HG03108 (cell line): ENCODE results near the gene NME7.
"Not testable (repeated sequence)": the region's sequence is repeated elsewhere in the genome, so short reads cannot be mapped to it uniquely, and the experiment has no call there.

Experiments
- ATAC-seq: cut with Tn5 transposase; IDR thresholded peaks from one replicate; pipeline ENCODE4 v1.9.1; 2021; ENCODE audit warnings: moderate library complexity; ENCODE audit not compliant: unreplicated experiment

Gene NME7

GRCh38 chr1:169308313-169309039, 59.1 kb downstream of the NME7 start:
- ATAC-seq: no peak

- ATAC-seq: no peak
Measured at GRCh38 chr1:169307176-169307575, 60.4 kb downstream of the NME7 start.

GRCh38 chr1:169305948-169306347, 61.6 kb downstream of the NME7 start:
- no peak for ATAC-seq

DNA sequence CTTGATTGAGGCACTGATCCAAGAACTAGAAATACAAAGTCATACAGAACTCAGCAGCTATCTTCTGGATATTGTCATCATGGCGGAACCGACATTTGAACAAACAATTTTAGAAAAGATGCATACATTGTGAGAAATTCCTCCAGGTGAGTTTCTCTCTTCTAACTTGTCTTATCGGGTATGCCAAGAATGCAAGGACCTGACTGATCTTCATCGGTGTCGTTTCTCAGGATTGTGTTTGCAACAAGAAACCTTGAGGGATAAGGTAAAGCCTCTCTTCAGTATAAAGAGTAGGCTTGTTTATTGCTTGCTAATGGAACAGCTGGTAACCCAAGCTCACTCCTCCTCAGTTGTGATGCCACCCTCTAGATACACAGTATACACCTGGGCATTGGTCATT, 62.2 kb downstream of the NME7 start:
- no peak for ATAC-seq

- ATAC-seq: no peak
Measured at GRCh38 chr1:169300854-169301253, 66.7 kb downstream of the NME7 start.

GRCh38 chr1:169298441-169298840, 69.2 kb downstream of the NME7 start:
- ATAC-seq: no peak

DNA sequence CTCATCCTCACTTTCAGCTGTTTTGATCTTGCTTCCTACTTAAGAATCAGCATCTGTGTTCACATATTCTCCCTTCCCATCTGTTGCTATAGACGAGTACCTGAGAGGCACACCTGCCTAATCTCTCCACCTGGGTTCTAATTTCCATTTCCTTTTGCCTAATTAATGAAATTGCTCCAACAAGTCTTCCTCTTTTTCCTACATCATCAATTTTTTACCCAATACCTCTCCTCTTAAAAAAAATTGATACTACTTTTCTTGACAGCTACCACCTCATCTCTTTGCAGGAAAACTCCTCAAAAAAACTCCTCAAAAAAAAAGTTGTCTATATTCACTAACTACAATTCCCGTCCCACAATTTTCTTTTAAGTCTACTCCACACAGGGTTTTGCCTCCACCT, 71.8 kb downstream of the NME7 start:
- ATAC-seq: no peak

DNA sequence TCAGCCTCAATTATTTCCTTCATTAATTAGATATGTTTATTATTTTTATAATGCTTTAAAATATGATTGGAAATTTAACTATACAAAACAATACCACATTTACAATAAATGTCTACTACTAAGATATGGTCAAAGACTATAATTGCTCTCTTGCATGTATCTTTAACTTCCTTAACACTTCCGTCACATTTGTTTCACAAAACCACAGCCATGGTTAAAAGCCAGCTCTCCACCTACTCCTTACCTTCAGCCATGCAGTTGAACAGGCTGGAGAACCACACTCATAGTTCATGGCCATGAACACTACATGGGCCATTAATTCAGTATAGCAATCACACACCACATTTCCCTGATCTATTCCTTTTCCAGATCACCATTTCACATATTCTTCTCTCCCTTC, 72.2 kb downstream of the NME7 start:
- no peak for ATAC-seq

DNA sequence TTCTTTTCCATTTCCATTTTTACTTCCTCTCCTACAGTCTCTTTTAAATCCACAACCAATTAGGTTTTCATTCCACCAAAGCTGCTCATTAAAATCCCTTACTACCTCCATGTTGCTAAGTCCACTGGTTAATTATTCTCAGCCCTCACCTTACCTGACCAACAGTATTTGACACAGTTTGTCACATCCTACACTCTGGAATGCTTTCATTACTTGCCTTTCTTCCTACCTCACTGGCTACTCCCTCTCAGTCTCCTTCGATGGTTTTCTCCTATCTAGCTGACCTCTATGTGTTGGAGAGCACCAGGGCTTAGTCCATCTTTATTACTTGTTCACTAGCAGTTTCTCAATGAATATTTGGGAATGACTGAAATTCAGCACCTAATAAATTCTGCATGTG, 78.6 kb downstream of the NME7 start:
- no peak for ATAC-seq

DNA sequence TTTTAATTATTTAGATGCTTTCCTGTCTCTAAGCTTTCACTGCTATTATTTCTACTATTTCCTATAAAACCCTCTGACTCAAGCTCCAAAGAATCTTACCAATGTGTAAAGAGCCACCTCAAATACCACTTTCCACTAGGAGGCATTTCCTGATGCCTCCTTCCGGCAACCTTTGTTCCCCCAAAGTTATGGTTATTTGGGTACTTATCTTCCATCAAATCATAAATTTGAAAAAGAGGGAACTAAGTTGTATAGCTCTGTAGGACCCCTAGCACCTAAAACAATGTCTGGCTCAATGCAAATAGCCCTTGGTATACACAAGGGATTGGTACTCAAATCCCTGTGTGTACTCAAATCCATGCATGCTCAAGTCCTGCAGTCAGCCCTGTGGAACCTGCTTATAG, 79.6 kb downstream of the NME7 start:
- no peak for ATAC-seq

DNA sequence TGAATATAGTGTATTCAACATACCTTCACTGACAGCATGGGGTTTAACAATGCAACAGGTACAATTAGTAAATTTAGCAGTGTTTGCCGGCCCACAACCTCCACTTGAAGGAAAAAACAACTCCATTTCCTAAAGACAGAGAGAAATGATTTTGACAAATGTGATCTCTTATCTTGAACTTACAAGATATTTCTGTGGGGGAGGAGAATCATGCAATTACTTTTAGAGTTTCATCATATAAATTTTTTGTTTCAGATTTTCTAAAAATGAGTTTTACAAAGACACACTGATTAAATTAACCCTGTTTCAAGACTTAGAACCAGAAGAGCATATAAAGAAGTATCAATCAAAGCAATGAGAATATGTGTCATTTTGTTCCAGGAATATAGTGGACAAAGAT, 80.3 kb downstream of the NME7 start:
- ATAC-seq: no peak

GRCh38 chr1:169281562-169281961, 86.0 kb downstream of the NME7 start:
- ATAC-seq: not testable (repeated sequence)

GRCh38 chr1:169271098-169271497, 96.5 kb downstream of the NME7 start:
- ATAC-seq: peak; percentile 69

DNA sequence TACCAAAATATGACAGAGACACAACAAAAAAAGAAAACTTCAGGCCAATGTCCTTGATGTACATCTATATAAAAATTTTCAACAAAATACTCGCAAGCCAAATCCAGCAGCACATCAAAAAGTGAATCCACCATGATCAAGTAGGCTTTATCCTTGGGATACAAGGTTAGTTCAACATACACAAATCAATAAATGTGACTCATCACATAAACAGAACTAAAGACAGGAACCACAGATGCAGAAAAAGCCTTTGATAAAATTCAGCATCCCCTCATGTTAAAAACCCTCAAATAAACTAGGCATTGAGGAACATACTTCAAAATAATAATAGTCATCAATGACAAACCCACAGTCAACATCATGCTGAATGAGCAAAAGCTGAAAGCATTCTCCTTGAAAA, 101.5 kb downstream of the NME7 start:
- no peak for ATAC-seq

- ATAC-seq: no peak
Measured at GRCh38 chr1:169263059-169263458, 104.5 kb downstream of the NME7 start.

DNA sequence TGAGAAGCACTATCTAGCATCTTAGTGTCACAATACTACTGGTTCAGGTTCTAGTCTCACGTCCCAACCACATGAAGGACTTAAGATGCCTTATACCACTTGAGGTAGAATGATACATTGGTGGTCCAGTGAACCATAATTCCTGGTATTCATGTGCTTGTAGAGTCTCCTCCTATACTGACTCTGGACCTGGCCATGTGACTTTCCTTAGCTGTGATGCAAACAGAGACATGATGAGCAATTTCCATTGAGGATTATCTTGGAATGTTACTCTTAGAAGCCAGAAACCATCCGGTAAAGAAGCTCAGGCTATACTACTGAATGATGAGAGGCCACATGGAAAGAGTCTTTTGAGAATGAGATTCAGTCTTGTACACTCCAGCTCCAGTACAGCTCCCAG, 105.7 kb downstream of the NME7 start:
- ATAC-seq: no peak

- no peak for ATAC-seq
Measured at GRCh38 chr1:169260478-169261151, 107.0 kb downstream of the NME7 start.

DNA sequence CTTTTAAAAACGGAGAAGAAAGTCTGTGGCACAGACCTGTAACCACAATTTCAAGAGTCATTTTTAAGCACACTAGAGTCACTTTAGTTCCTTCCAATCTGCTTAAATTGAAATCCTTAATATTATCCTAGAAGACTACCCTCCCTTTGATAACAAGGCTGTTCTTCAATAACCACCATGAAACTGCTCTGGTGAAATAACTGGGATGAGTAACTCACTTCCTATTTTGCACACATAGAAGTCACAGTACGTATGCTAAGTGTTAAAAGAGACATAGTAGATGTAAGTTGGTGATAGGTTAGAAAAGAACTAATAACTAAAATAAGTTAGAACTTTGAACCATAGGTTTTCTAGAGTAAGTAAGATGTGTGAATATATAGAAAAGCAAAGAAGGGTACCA, 107.8 kb downstream of the NME7 start:
- ATAC-seq: no peak

DNA sequence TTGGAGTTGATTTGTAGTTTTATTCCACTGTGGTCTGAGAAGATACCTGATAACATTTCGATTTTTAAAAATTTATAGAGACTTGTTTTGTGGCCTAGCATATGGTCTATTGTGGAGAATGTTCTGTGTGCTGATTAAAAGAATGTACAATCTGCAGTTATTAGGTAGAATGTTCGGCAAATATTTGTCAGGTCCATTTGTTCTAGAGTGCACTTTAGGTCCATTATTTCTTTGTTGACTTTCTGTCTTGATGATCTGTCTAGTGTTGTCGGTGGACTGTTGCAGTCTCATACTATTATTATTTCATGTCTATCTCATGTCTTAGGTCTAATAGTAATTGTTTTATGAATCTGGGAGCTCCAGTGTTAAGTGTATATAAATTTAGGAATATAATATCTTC, 116.8 kb downstream of the NME7 start:
- no peak for ATAC-seq

- ATAC-seq: no peak
Measured at GRCh38 chr1:169250022-169250421, 117.6 kb downstream of the NME7 start.

DNA sequence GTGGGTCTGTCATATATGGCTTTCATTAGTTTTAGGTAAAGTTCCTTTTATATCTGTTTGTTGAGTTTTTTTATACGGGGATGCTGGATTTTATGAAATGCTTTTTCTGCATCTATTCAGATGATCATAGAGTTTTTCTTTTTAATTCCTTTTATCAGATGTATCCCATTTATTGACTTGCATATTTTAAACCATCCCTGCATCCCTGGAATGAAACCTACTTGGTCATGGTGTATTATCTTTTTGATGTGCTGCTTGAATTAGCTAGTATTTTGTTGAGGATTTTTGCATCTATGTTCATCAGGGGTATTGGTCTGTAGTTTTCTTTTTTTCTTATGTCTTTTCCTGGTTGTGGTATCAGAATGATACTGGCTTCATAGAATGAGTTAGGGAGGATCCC, 118.0 kb downstream of the NME7 start:
- no peak for ATAC-seq

GRCh38 chr1:169245706-169246105, 121.9 kb downstream of the NME7 start:
- no peak for ATAC-seq
